GM12875 (cell line): Measurements from ENCODE around the gene NETO2.

Source experiments
- H3K4me3 ChIP-seq: one replicate; pipeline ENCODE4 v1.5.1; 2011; ENCODE audit warnings: low read depth, low read length, control low read depth
- TF ChIP-seq, protein P1 (sequence below): IDR thresholded peaks from 2 replicates; pipeline ENCODE4 v1.5.1; 2011; ENCODE audit warnings: low read depth, mild to moderate bottlenecking, control low read depth, inconsistent platforms, low read length, moderate library complexity, borderline replicate concordance; ENCODE audit not compliant: insufficient read depth

NETO2 gene

DNA sequence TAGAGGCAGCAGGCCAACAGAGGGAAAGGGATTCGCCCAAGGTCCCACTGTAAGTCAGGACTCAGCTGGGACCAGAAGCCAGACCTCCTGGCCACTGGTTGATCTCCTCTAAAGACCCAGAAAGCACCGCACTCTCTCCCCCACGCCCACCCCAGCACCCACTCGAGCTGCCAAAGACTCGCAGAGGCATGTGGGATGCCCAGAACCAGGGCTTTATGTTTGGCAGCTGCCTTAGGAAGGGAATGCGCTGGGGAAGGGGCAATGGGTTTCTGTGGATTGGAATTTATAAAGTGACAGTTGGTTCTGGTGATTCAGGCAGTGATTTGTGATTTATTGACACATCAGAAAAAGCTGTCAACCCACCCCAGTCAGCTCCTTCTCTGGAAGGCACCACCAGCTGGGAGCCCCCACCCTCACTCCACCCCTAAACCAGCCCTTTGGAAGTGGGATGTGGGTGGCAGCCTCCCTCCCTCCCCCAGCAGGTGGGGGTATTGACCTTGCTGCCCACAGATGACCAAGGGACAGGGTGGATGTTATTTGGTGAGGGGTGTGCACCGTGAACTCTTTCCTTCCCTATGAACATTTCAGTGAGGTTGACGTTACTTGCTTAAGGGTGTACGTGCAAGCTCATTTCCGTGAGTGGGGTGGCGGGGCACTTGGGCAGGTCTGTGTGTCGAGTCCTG, 93.7 kb downstream of the NETO2 start:
- H3K4me3 ChIP-seq, result no peak overlapping the region

GRCh38 chr16:47047524-47048203, 96.1 kb downstream of the NETO2 start:
- H3K4me3 ChIP-seq, result no peak overlapping the region
- TF ChIP-seq, protein P1, sequence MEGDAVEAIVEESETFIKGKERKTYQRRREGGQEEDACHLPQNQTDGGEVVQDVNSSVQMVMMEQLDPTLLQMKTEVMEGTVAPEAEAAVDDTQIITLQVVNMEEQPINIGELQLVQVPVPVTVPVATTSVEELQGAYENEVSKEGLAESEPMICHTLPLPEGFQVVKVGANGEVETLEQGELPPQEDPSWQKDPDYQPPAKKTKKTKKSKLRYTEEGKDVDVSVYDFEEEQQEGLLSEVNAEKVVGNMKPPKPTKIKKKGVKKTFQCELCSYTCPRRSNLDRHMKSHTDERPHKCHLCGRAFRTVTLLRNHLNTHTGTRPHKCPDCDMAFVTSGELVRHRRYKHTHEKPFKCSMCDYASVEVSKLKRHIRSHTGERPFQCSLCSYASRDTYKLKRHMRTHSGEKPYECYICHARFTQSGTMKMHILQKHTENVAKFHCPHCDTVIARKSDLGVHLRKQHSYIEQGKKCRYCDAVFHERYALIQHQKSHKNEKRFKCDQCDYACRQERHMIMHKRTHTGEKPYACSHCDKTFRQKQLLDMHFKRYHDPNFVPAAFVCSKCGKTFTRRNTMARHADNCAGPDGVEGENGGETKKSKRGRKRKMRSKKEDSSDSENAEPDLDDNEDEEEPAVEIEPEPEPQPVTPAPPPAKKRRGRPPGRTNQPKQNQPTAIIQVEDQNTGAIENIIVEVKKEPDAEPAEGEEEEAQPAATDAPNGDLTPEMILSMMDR, result no peak

More for the DNA sequence above, 93.7 kb downstream of the NETO2 start:
- TF ChIP-seq, protein P1, result no peak

- TF ChIP-seq, protein P1, result no peak
- H3K4me3 ChIP-seq, result no peak overlapping the region
Measured at GRCh38 chr16:47046726-47047523, 96.8 kb downstream of the NETO2 start.

GRCh38 chr16:47045459-47045858, 98.3 kb downstream of the NETO2 start:
- no peak overlapping the region for H3K4me3 ChIP-seq
- TF ChIP-seq, protein P1, result no peak

GRCh38 chr16:47045023-47045422, 98.7 kb downstream of the NETO2 start:
- no peak overlapping the region for H3K4me3 ChIP-seq
- TF ChIP-seq, protein P1, result no peak

DNA sequence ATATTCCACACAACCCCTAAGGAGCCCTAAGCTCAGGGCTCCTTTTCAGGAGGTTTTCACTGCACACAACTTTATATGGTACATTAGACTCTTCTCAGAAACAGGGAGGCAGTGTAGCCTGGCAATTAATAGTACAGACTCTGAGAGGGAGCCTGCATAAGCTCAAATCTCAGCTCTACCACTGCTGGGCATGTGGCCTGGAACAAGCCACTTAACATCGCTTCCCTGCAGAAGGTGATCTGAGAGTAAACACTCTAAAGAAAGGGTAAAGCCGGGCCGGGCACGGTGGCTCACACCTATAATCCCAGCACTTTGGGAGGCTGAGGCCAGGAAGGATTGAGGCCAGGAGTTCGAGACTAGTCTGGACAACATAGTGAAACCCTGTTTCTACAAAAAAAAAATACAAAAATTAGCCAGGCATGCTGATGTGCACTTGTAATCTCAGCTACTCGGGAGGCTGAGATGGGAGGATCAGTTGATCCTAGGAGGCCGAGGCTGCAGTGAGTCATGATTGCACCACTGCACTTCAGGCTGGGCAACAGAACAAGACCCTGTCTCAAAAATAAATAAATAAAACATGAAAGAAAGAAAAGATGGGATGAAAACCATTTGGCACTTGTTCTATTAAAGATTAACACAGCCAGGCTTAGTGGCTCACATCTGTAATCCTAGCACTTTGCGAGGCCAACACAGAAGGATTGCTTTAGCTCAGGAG, 99.6 kb downstream of the NETO2 start:
- no peak overlapping the region for H3K4me3 ChIP-seq
- TF ChIP-seq, protein P1, result no peak
